Stimulated activated naive CD8-positive, alpha-beta T cell treated with anti-CD3 and anti-CD28 coated beads, Interleukin-15, Interleukin-2, amounts not matched to agents 100 ng/mL and 50 ng/mL, for 24 hours (primary cell): Measurements from ENCODE around the gene FNIP1.
"Not testable (repeated sequence)": the region's sequence is repeated elsewhere in the genome, so short reads cannot be mapped to it uniquely, and the experiment has no call there.

ENCODE experiments used
- H3K27ac Mint-ChIP-seq: one replicate; pipeline ENCODE4 v1.8.0; 2021; ENCODE audit warnings: mild to moderate bottlenecking, mixed read lengths
- H3K27me3 Mint-ChIP-seq: one replicate; pipeline ENCODE4 v1.8.0; 2021; ENCODE audit warnings: mixed read lengths
- H3K36me3 Mint-ChIP-seq: one replicate; pipeline ENCODE4 v1.8.0; 2021; ENCODE audit warnings: low read depth, mixed read lengths
- H3K4me1 Mint-ChIP-seq: one replicate; pipeline ENCODE4 v1.8.0; 2021; ENCODE audit warnings: low read depth, mixed read lengths
- H3K4me3 Mint-ChIP-seq: one replicate; pipeline ENCODE4 v1.8.0; 2021; ENCODE audit warnings: mild to moderate bottlenecking, mixed read lengths
- H3K9me3 Mint-ChIP-seq: one replicate; pipeline ENCODE4 v1.8.0; 2021; ENCODE audit warnings: mixed read lengths

FNIP1 gene

GRCh38 chr5:131716650-131717049 is 80.2 kb downstream of the FNIP1 start:
- Mint-ChIP-seq H3K27me3 (no peaks in the 10 kb centered on the region), H3K4me1 (no peaks in the 10 kb centered on the region), H3K4me3 (no peak overlapping the region), H3K36me3 (peaks cover 60% of the 10 kb centered on the region), H3K27ac (no peak overlapping the region), H3K9me3 (no peaks in the 10 kb centered on the region)

DNA sequence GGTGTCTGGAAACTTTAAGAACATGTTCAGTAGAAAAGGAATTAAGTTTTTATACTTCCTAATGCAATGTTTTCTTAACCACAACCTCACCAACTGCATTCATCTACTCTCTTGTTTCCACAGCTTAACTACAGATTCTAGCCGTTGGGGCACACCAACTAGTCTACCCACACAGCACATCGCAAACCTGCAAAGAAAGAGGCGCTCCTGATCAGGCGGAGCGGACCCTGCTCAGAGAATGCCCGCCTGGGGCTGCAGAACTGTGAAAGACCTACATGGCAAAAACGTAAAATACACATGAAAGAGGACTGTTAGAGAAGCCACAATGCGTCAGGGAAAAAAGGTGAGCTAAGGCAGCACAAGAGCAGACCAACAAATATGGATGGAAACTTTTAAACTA is 86.4 kb downstream of the FNIP1 start:
- H3K4me3 Mint-ChIP-seq: no peak overlapping the region
- H3K4me1 Mint-ChIP-seq: peaks cover 5% of the 10 kb centered on the region
- H3K9me3 Mint-ChIP-seq: no peaks in the 10 kb centered on the region
- peak overlapping the region; percentile 38 for H3K27ac Mint-ChIP-seq
- peaks cover 51% of the 10 kb centered on the region for H3K36me3 Mint-ChIP-seq
- no peaks in the 10 kb centered on the region for H3K27me3 Mint-ChIP-seq

GRCh38 chr5:131709043-131709442 is 87.8 kb downstream of the FNIP1 start:
- Mint-ChIP-seq H3K4me1 (peaks cover 5% of the 10 kb centered on the region), H3K27me3 (no peaks in the 10 kb centered on the region), H3K9me3 (no peaks in the 10 kb centered on the region), H3K27ac (no peak overlapping the region), H3K4me3 (no peak overlapping the region), H3K36me3 (peaks cover 56% of the 10 kb centered on the region)

- Mint-ChIP-seq H3K36me3 (peaks cover 62% of the 10 kb centered on the region), H3K4me1 (peaks cover 5% of the 10 kb centered on the region), H3K27me3 (no peaks in the 10 kb centered on the region), H3K9me3 (no peaks in the 10 kb centered on the region), H3K4me3 (no peak overlapping the region), H3K27ac (no peak overlapping the region)
Observed at GRCh38 chr5:131706281-131706680, 90.5 kb downstream of the FNIP1 start.

GRCh38 chr5:131694926-131695325 is 101.9 kb downstream of the FNIP1 start:
- H3K9me3 Mint-ChIP-seq: peaks cover 3% of the 10 kb centered on the region
- H3K27ac Mint-ChIP-seq: no peak overlapping the region
- peaks cover 56% of the 10 kb centered on the region for H3K36me3 Mint-ChIP-seq
- H3K4me3 Mint-ChIP-seq: no peak overlapping the region
- no peaks in the 10 kb centered on the region for H3K4me1 Mint-ChIP-seq
- no peaks in the 10 kb centered on the region for H3K27me3 Mint-ChIP-seq

DNA sequence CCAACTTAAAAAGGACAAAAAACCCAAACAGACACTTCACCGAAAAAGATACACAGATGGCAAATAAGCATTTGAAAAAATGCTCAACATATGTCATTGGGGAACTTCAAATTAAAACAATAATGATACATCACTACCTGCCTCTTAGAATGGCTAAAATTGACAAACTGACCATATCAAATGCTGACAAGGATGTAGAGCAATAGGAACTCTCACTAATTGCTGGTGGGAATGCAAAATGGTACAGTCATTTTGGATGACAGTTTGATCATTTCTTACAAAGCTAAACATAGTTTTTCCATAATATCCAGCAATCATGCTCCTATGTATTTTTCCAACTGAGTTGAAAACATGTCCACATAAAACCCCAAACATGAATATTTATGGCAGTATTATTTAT is 102.9 kb downstream of the FNIP1 start:
- peaks cover 62% of the 10 kb centered on the region for H3K36me3 Mint-ChIP-seq
- H3K4me1 Mint-ChIP-seq: no peaks in the 10 kb centered on the region
- H3K4me3 Mint-ChIP-seq: no peak overlapping the region
- peaks cover 3% of the 10 kb centered on the region for H3K9me3 Mint-ChIP-seq
- H3K27me3 Mint-ChIP-seq: no peaks in the 10 kb centered on the region
- no peak overlapping the region for H3K27ac Mint-ChIP-seq

- no peak overlapping the region for H3K27ac Mint-ChIP-seq
- H3K36me3 Mint-ChIP-seq: peaks cover 33% of the 10 kb centered on the region
Observed at GRCh38 chr5:131685516-131686171, 111.2 kb downstream of the FNIP1 start.

DNA sequence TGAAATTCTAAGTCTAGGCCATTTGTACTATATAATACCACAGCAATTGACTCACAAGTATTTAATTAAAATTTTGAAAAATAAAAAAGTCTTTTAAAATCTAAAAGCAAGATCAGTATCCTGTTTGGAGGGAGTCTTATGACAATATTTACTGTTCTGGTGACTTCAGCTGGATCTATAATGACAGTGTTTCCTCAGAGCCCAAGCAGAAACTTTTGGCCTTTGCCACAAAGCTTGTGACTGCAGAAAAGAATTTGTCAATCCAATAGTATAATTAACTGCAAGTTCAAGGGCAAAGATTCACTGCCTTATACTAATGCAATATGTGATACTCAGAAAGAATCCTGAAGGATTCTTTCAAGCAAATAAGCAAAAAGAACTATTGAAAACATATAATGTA is 112.2 kb downstream of the FNIP1 start:
- Mint-ChIP-seq H3K4me3 (no peak overlapping the region), H3K27ac (no peak overlapping the region), H3K36me3 (peaks cover 31% of the 10 kb centered on the region), H3K4me1 (peaks cover 2% of the 10 kb centered on the region), H3K9me3 (no peaks in the 10 kb centered on the region), H3K27me3 (no peaks in the 10 kb centered on the region)

More at GRCh38 chr5:131685516-131686171, 111.2 kb downstream of the FNIP1 start:
- no peak overlapping the region for H3K4me3 Mint-ChIP-seq
- no peaks in the 10 kb centered on the region for H3K27me3 Mint-ChIP-seq
- peaks cover 2% of the 10 kb centered on the region for H3K4me1 Mint-ChIP-seq
- no peaks in the 10 kb centered on the region for H3K9me3 Mint-ChIP-seq

DNA sequence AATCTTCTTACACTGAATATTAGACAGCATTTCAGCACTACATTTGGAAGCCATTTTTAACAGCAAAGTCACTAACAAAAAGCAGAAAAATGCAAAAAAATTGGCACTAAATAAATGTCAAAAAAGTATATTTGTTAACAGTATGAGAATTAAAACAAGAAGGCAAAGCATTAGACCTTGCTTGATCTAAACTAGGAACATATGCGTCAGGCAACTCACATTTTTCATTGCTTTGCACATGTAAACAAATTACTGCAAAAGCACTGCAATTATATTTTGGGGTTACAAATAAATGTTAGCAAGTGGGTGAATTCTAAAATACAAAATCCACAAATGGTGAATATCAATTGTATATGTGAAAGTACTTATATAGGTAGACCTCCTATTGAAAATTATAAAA is 112.8 kb downstream of the FNIP1 start:
- H3K27ac Mint-ChIP-seq: no peak overlapping the region
- H3K27me3 Mint-ChIP-seq: no peaks in the 10 kb centered on the region
- no peaks in the 10 kb centered on the region for H3K9me3 Mint-ChIP-seq
- peaks cover 30% of the 10 kb centered on the region for H3K36me3 Mint-ChIP-seq
- peaks cover 2% of the 10 kb centered on the region for H3K4me1 Mint-ChIP-seq
- no peak overlapping the region for H3K4me3 Mint-ChIP-seq

DNA sequence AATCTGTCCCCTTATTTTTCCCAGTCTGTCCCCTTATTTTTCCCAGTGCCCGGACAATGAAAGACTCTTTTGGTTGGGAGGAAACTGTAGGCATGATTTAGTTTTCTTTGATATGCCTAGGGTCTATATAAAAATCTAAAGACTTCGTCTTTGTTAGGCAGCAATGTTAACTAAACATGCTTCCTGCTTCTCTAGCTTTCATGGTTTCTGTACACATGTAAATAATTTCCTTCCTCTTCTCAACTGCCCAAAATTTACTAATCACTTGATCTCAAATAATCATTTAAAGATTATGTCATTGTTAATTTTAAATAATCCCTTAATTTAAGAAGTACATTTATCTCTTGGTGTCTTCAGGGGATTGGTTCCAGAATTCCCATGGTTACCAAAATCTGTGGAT is 114.0 kb downstream of the FNIP1 start:
- H3K9me3 Mint-ChIP-seq: no peaks in the 10 kb centered on the region
- H3K27me3 Mint-ChIP-seq: no peaks in the 10 kb centered on the region
- peaks cover 28% of the 10 kb centered on the region for H3K36me3 Mint-ChIP-seq
- H3K4me1 Mint-ChIP-seq: peaks cover 2% of the 10 kb centered on the region
- no peak overlapping the region for H3K27ac Mint-ChIP-seq
- H3K4me3 Mint-ChIP-seq: no peak overlapping the region

DNA sequence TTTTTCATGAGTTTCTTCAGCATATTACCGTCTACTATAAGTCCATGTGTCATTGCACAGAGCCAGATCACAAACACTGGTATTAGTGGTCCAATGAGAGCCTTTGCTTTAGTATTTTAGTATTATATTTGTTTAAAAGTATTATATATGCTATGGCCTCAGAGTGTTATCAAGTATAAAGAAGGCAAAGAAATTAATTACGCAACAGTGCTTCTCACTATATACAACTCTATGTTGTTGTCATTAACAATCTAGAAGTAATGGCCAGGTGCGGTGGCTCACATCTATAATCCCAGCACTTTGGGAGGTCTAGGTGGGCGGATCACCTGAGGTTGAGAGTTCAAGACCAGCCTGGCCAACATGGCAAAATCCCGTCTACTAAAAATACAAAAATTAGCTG is 114.6 kb downstream of the FNIP1 start:
- H3K4me3 Mint-ChIP-seq: no peak overlapping the region

DNA sequence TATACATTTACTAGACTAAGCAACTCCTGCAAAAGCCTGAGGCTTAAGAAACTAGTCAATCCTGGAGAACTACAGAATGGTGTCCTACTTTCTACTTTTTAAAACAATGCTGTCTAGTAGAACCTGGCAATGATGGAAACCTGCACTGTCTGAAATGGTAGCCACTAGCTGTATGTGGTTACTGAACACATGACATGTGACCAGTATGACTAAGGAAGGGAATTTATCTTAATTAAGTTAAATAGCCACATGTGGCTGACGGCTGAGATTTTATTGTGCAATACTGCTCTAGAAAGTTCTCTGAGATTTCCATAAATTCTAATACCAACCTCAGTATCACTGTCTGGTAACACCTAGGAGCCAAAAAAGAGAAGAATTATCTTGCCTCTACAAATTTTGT is 116.9 kb downstream of the FNIP1 start:
- no peaks in the 10 kb centered on the region for H3K27me3 Mint-ChIP-seq
- peaks cover 2% of the 10 kb centered on the region for H3K4me1 Mint-ChIP-seq
- no peak overlapping the region for H3K4me3 Mint-ChIP-seq
- H3K27ac Mint-ChIP-seq: no peak overlapping the region
- H3K36me3 Mint-ChIP-seq: peaks cover 39% of the 10 kb centered on the region
- no peaks in the 10 kb centered on the region for H3K9me3 Mint-ChIP-seq

More for the DNA sequence above, 114.6 kb downstream of the FNIP1 start:
- peaks cover 2% of the 10 kb centered on the region for H3K4me1 Mint-ChIP-seq
- H3K36me3 Mint-ChIP-seq: peaks cover 28% of the 10 kb centered on the region
- no peaks in the 10 kb centered on the region for H3K27me3 Mint-ChIP-seq
- H3K27ac Mint-ChIP-seq: no peak overlapping the region
- H3K9me3 Mint-ChIP-seq: no peaks in the 10 kb centered on the region

GRCh38 chr5:131678273-131678672 is 118.5 kb downstream of the FNIP1 start:
- not testable (repeated sequence) for H3K4me3 Mint-ChIP-seq, H3K9me3 Mint-ChIP-seq, H3K27ac Mint-ChIP-seq, H3K27me3 Mint-ChIP-seq
- peaks cover 51% of the 10 kb centered on the region for H3K36me3 Mint-ChIP-seq
- peaks cover 10% of the 10 kb centered on the region for H3K4me1 Mint-ChIP-seq

DNA sequence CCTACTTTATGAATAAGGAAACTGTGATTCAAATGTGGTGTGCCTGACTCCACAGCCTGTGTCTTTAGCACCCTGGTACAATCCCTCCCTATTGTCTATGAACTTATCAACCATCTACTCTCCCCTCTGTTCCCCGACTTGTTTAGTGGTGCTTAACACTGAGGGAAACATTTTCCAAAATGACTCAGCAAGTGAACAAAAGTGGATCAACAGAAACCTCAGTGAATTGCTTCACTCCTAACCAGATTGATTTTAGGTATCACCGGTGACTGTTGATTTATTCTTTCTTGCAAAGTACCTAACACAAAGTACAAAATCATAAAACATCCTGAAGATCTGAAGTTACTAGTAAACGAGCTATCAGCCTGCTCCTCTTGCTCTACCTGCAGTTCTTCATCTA is 119.7 kb downstream of the FNIP1 start:
- H3K27me3 Mint-ChIP-seq: no peaks in the 10 kb centered on the region
- H3K4me1 Mint-ChIP-seq: peaks cover 15% of the 10 kb centered on the region
- H3K9me3 Mint-ChIP-seq: no peaks in the 10 kb centered on the region
- no peak overlapping the region for H3K27ac Mint-ChIP-seq
- peaks cover 58% of the 10 kb centered on the region for H3K36me3 Mint-ChIP-seq
- H3K4me3 Mint-ChIP-seq: no peak overlapping the region

GRCh38 chr5:131672776-131673175 is 124.0 kb downstream of the FNIP1 start:
- no peak overlapping the region for H3K4me3 Mint-ChIP-seq
- no peak overlapping the region for H3K27ac Mint-ChIP-seq
- no peaks in the 10 kb centered on the region for H3K27me3 Mint-ChIP-seq
- H3K36me3 Mint-ChIP-seq: peaks cover 78% of the 10 kb centered on the region
- no peaks in the 10 kb centered on the region for H3K9me3 Mint-ChIP-seq
- H3K4me1 Mint-ChIP-seq: peaks cover 29% of the 10 kb centered on the region

- H3K9me3 Mint-ChIP-seq: no peaks in the 10 kb centered on the region
- no peaks in the 10 kb centered on the region for H3K27me3 Mint-ChIP-seq
- peaks cover 29% of the 10 kb centered on the region for H3K4me1 Mint-ChIP-seq
- H3K36me3 Mint-ChIP-seq: peaks cover 74% of the 10 kb centered on the region
- H3K27ac Mint-ChIP-seq: peak overlapping the region; percentile 13
- H3K4me3 Mint-ChIP-seq: no peak overlapping the region
Observed at GRCh38 chr5:131671994-131672655, 124.7 kb downstream of the FNIP1 start.
